ENCODE results near the gene METRNL. TPM values are rescaled to one million over a fixed set of nuclear protein-coding genes. Genes with fewer than 3 reads are reported as not detected.
"Not testable (repeated sequence)": the region's sequence is repeated elsewhere in the genome, so short reads cannot be mapped to it uniquely, and the experiment has no call there.

The METRNL gene
- total and polyA plus RNA-seq, 5 experiments from 2014 or later = 0.42 to 4.8 (median 4.1) TPM

DNA sequence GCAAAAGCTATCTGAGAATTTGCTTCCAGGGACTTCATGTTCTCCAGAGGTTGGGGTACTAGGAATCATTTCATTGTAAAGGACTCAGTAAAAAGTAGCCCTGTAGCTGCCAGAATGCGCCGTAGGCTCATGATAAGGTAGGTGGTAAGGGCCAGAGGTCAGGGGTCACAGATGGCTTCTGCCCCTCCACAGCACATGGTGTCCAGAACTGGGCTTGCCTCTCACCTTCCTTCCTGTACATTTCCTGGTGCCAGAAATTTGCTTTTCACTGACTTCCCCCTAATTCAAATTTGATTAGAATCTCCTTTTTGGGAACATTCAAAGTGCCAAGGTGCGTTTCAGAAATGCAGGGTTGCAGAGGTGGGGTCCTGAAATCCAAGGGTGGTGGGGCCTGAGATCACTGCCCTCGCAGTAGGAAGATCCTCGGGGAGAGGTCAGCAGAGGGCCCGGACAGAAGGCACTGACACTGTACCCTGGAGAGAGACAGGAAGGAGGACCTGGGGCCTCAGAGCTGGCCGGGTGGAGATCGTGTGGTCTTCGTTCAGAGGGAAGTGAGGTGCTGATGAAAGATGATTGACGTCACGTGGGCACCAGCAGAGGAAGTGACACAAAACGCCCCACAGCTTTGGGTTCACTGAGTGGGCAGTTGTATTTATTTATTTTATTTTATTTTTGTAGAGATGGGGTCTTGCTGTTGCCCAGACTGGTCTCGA, 25.5 kb upstream of the METRNL start:
- DNase-seq = peak in 6 of 10 donors; percentile 23 to 72 (median 28)
- H3K4me1 Mint-ChIP-seq = peaks cover 10 to 42% (median 25%) of the 10 kb centered on the region in 4 donors
- POLR2A ChIA-PET = interaction anchor here (0.8 to 2.4 kb wide), 3 partner anchors 18 to 596 kb away, joined by 3 to 9 read pairs (median 3); partner anchors contain the start of gene NARF
- no peak for ATAC-seq
- peak overlapping the region in 6 of 10 donors; percentile 7 to 76 (median 30) for H3K4me3 Mint-ChIP-seq
- H3K36me3 Mint-ChIP-seq = no peaks in the 10 kb centered on the region
- no peaks in the 10 kb centered on the region for H3K9me3 Mint-ChIP-seq
- peak overlapping the region; percentile 51 to 95 (median 88) for H3K27ac Mint-ChIP-seq
- H3K27me3 Mint-ChIP-seq = no peaks in the 10 kb centered on the region

DNA sequence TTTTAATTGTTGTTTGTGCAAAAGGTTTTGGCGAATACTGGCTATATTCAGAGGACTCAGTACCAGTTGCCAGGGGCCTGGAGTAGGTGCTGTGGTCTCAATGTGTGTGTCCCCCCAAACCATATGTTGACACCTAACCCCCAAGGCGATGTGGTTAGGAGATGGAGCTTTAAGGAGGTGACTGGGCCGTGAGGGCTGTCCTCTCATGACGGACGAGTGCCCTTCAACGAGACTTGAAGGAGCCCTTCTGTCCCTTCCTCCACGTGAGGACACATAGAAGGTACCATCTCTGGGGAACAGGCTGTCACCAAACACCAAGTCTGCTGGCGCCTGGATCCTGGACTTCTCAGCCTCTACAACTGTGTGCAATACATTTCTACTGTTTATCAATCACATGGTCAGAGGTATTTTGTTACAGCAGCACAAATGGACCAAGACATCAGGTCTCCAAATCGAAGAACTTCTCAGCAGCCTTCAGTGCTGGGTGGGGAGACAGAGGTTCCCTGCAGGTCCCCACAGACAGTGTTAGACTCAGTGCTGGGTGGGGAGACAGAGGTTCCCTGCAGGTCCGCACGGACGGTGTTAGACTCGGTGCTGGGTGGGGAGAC, 24.8 kb upstream of the METRNL start:
- Mint-ChIP-seq H3K4me3 (no peak overlapping the region), H3K27me3 (no peaks in the 10 kb centered on the region), H3K27ac (peak overlapping the region in 8 of 10 donors; percentile 37 to 95 (median 78)), H3K4me1 (peaks cover 10 to 35% (median 22%) of the 10 kb centered on the region in 4 donors), H3K36me3 (no peaks in the 10 kb centered on the region), H3K9me3 (no peaks in the 10 kb centered on the region)
- POLR2A ChIA-PET = interaction anchor here (1.1 kb wide), 1 partner anchor 22 kb away, joined by 3 read pairs; no protein-coding TSS in a partner anchor
- no peak for DNase-seq
- ATAC-seq = no peak

DNA sequence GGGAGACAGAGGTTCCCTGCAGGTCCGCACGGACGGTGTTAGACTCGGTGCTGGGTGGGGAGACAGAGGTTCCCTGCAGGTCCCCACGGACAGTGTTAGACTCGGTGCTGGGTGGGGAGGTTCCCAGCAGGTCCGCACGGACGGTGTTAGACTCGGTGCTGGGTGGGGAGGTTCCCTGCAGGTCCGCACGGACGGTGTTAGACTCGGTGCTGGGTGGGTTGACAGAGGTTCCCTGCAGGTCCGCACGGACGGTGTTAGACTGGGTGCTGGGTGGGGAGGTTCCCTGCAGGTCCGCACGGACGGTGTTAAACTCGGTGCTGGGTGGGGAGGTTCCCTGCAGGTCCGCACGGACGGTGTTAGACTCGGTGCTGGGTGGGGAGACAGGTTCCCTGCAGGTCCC, 24.2 kb upstream of the METRNL start:
- H3K9me3 Mint-ChIP-seq, H3K27ac Mint-ChIP-seq, DNase-seq, H3K36me3 Mint-ChIP-seq, H3K4me3 Mint-ChIP-seq, POLR2A ChIA-PET, ATAC-seq, H3K27me3 Mint-ChIP-seq: not testable (repeated sequence)
- peaks cover 10 to 31% (median 20%) of the 10 kb centered on the region in 4 donors for H3K4me1 Mint-ChIP-seq

DNA sequence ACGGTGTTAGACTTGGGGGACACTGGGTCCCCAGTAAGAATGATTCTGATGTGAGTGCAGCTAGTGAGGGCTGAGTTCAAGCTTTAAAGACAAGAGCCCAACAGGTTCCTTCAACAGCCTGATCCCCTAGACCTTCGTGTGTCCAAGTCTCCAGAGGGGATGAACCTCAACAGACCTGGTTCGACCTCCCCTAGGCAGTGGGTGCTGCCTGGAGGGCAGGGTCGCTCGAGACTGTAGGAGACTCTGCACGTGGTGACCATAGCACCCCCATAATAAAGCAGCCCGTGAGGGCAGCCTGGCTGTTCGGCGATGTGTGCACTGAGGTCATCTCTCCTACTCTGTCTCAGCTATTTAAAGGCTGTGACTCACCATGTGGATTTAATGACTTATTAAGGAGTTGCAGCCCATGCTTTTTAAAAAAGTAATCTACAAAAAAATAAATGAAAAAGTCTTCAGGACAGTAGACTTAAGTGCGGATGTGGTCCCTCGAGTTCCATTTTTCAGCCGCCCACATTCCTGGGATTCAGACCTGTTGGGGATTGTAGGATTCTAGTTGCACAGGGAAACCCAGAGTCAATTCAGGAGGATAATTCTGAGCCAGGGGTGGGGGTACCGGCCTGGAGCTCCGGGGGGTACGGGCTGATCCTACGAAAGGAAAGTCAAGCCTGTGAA, 23.4 kb upstream of the METRNL start:
- no peak overlapping the region for H3K4me3 Mint-ChIP-seq
- peaks cover 7 to 26% (median 15%) of the 10 kb centered on the region in 4 donors for H3K4me1 Mint-ChIP-seq
- no peak for DNase-seq
- POLR2A ChIA-PET = no interaction called here
- H3K36me3 Mint-ChIP-seq = no peaks in the 10 kb centered on the region
- ATAC-seq = no peak
- no peaks in the 10 kb centered on the region for H3K9me3 Mint-ChIP-seq
- H3K27me3 Mint-ChIP-seq = no peaks in the 10 kb centered on the region
- peak overlapping the region in 1 of 10 donors; percentile 15 for H3K27ac Mint-ChIP-seq

DNA sequence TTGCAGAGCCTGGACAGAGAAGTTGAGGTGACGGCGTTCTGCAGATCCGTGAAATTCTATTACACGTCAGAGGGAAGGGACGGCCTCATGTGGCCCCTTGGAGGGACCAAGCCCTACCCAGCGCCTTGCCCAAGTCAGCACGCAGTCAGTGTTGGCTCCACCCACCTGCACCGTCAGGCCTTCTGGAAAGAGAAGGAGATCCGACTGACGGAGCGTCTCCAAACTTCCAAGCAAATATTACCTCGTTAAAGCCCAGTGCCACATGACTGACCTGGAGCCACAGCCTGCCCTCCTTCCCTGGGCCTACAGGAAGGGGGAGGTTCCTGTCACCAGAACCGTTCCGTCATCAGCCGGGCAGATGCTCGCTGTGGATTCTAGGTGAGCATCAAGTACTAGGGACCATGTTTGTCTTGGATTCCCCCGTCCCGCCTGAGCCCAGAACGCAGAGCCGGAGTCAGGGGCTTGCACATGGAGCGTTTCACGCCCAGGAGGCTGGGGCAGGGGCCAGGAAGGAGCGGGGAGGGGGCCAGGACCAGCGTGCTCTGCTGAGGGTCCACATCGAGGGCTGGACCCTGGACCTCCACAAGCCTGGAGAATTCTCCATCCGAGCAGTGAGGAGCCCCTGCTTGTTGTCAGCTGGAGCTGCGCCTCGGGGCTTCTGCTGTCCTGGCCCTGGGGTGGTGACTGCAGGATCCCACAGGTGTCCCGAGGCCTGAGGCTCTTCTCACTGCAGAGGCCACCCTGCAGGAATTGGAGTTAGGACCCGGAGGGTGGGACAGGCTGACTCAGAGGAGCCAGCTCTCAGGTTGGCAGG, 22.6 kb upstream of the METRNL start:
- Mint-ChIP-seq H3K4me1 (peaks cover 7 to 26% (median 15%) of the 10 kb centered on the region in 4 donors), H3K27me3 (no peaks in the 10 kb centered on the region), H3K4me3 (no peak overlapping the region), H3K36me3 (no peaks in the 10 kb centered on the region), H3K27ac (peak overlapping the region in 1 of 10 donors; percentile 28), H3K9me3 (no peaks in the 10 kb centered on the region)
- no peak for DNase-seq
- no peak for ATAC-seq
- POLR2A ChIA-PET = no interaction called here

DNA sequence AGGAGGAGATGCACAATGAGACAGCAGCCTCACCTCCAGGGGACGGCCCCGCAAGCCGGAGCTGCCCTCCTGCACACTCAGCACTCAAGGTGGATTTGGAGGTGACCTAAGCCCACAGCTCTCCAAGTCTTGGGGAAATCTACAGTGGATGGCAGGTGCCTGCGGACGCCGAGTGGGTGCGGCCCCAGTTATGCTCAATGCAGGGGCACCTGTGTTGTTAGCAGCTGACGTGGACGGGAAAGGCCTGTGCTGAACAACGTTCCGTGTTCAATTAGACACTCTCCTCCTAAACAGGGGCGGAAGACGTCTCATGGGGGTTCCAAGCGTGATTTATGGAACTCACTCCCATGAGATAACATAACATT, 22.0 kb upstream of the METRNL start:
- H3K4me3 Mint-ChIP-seq = no peak overlapping the region
- ATAC-seq (no peak), DNase-seq (no peak)
- H3K27me3 Mint-ChIP-seq = no peaks in the 10 kb centered on the region
- peaks cover 4 to 23% (median 14%) of the 10 kb centered on the region in 4 donors for H3K4me1 Mint-ChIP-seq
- H3K27ac Mint-ChIP-seq = peak overlapping the region in 1 of 10 donors; percentile 6
- POLR2A ChIA-PET = no interaction called here
- H3K36me3 Mint-ChIP-seq = no peaks in the 10 kb centered on the region
- H3K9me3 Mint-ChIP-seq = no peaks in the 10 kb centered on the region

DNA sequence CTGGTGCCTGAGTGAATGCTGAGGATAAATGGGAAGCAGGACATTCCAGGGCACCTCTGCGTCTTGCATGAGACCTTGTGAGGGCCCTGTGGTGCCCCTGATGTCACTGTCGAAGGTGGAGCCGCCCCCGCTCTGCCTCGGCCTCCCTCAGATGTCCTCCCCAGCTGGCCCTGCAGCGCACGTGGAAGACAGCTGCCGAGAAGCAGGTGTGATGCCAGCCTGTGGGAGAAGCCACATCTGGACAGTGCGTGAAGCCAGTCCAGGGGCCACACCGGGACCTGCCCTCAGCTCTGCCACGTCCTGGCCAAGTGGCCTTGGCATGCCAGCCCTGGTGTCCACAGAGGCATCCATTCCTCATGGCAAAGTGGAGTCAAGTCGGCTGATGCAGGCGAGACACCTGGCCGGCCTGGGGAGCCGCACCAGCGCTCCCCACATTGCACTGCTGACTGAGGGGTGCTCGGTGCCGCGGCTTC, 21.6 kb upstream of the METRNL start:
- Mint-ChIP-seq H3K27ac (no peak overlapping the region), H3K36me3 (no peaks in the 10 kb centered on the region), H3K4me1 (peaks cover 4 to 23% (median 14%) of the 10 kb centered on the region in 4 donors), H3K27me3 (no peaks in the 10 kb centered on the region), H3K9me3 (no peaks in the 10 kb centered on the region), H3K4me3 (no peak overlapping the region)
- DNase-seq (no peak), ATAC-seq (no peak)
- POLR2A ChIA-PET = no interaction called here

DNA sequence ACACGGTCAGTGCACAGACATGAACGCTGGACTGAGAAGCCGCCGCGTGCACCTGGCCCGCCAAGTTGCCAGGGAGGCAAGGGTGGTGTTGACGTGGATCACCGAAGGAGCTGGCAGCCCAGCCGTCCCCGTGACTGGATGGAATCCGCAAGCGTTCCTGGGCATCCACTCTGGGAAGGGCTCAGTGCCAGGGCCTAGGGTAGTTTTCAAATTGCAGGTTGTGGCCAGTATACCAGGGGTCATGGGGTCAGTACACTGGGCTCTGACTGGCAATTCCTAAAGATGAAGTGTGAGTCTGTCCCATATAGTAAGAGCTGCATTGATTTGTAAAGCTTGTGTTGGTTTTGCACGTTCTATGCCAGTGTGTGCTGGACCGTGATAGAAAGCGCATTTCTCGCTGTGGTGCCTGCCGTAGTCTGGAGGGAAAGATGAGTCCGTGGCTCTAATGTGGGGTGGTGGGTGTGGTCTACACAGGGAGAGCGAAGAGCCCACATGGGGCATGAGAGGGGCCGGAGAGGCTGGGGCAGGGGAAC, 21.1 kb upstream of the METRNL start:
- no peak overlapping the region for H3K4me3 Mint-ChIP-seq
- no peak overlapping the region for H3K27ac Mint-ChIP-seq
- ATAC-seq = no peak
- no peaks in the 10 kb centered on the region for H3K36me3 Mint-ChIP-seq
- H3K27me3 Mint-ChIP-seq = no peaks in the 10 kb centered on the region
- peaks cover 4 to 18% (median 12%) of the 10 kb centered on the region in 4 donors for H3K4me1 Mint-ChIP-seq
- no peak for DNase-seq
- POLR2A ChIA-PET = no interaction called here
- H3K9me3 Mint-ChIP-seq = no peaks in the 10 kb centered on the region

DNA sequence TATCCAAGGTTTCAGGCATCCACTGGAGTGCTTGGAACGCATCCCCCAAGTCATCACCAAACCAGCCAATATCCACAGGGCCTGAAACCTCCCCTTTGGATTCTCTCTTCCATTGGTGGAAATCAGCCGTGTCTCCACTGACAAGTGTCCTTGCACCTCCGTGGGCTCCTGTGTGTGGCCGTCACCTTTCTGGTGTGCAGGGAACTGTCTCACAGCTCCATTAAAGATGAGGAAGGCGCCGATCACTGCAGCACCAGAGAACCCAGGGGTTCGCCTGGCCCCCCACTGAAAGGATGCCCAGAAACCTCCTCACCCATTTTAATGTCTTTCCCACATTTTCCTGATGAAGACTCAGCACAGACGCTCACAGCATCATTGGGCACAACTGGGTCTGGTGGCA, 17.8 kb upstream of the METRNL start:
- no peak overlapping the region for H3K4me3 Mint-ChIP-seq
- no peaks in the 10 kb centered on the region for H3K36me3 Mint-ChIP-seq
- POLR2A ChIA-PET = interaction anchor here (1.2 to 1.8 kb wide), 3 partner anchors 11 to 13 kb away, joined by 3 to 5 read pairs (median 4); no protein-coding TSS in a partner anchor
- no peak overlapping the region for H3K27ac Mint-ChIP-seq
- ATAC-seq (no peak), DNase-seq (peak in 1 of 10 donors; percentile 12)
- peaks cover 0 to 2% (median 0%) of the 10 kb centered on the region in 5 donors for H3K27me3 Mint-ChIP-seq
- peaks cover 0 to 2% (median under 1%) of the 10 kb centered on the region in 4 donors for H3K4me1 Mint-ChIP-seq
- no peaks in the 10 kb centered on the region for H3K9me3 Mint-ChIP-seq

DNA sequence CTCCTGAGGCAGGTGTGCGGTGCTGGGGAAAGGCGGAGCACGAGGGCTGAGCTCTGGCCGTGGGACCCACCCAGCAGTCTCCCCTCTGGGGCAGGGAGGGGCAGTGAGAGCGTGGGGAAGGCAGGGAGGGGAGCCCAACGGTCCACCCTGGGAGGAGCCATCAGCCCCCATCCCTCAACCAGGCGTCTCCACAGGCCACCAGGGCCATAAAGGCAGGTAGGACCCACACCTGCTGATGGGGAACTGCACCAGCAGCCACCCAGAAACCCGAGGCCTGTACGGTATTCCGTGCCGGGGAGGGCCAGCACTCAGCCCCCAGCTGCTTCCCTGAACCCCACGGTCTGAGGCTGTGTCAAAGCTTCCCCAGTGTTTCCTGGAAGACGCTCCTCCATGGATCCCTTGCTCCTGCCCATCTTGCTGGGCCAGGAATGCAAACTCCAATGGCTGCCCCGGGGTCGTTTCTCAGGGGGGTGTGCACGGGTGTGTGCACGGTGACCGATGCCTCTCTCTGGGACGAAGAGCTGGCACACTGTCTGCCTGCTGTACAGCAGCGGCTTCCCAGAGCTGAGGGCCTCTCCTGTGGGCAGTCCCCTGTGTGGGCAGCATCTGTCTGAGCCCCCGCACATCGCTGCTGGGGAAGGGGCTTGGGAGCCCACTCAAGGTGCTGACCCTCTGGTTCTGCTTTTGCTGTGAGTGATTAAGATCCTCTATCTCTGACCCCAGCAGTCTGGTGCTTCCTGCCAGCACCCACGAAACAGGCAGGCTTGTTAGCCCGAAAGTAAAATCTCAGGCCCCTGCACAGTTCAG, 17.2 kb upstream of the METRNL start:
- no peak overlapping the region for H3K27ac Mint-ChIP-seq
- no peak for ATAC-seq
- no peaks in the 10 kb centered on the region for H3K9me3 Mint-ChIP-seq
- no peaks in the 10 kb centered on the region for H3K36me3 Mint-ChIP-seq
- peaks cover 0 to 2% (median 0%) of the 10 kb centered on the region in 5 donors for H3K27me3 Mint-ChIP-seq
- no peak overlapping the region for H3K4me3 Mint-ChIP-seq
- POLR2A ChIA-PET = interaction anchor here (0.7 to 1.8 kb wide), 3 partner anchors 10 to 15 kb away, joined by 3 to 5 read pairs (median 3); no protein-coding TSS in a partner anchor
- peaks cover 0 to 2% (median under 1%) of the 10 kb centered on the region in 4 donors for H3K4me1 Mint-ChIP-seq
- peak in 2 of 10 donors; percentile 12 to 50 for DNase-seq
